Activated CD4-positive, alpha-beta T cell treated with anti-CD3 and anti-CD28 coated beads for 4 hours (primary cell): ENCODE data around the gene AKAP14.
"Not testable (repeated sequence)": the region's sequence is repeated elsewhere in the genome, so short reads cannot be mapped to it uniquely, and the experiment has no call there.

Experiments used
- DNase-seq, 2 donors: peaks; one replicate each; pipeline ENCODE4 v3.0.0-alpha.2; 2020

Gene AKAP14

GRCh38 chrX:119935215-119935874 is 39.7 kb downstream of the AKAP14 start:
- no peak for DNase-seq

GRCh38 chrX:119941336-119941735 is 45.6 kb downstream of the AKAP14 start:
- no peak for DNase-seq

GRCh38 chrX:119942173-119942819 is 46.6 kb downstream of the AKAP14 start:
- DNase-seq, result no peak

GRCh38 chrX:119942831-119943184 is 47.1 kb downstream of the AKAP14 start:
- no peak for DNase-seq

GRCh38 chrX:119943185-119943988 is 47.7 kb downstream of the AKAP14 start, which contains the start of gene NKAP:
TSS of gene NKAP (minus strand) at chrX:119943751. CDS start at chrX:119943605, 146 bp downstream.
- DNase-seq, result peak; percentile 67 to 77

- no peak for DNase-seq
Observed at GRCh38 chrX:119945481-119945880, 49.8 kb downstream of the AKAP14 start.

- DNase-seq, result no peak
Observed at GRCh38 chrX:119948381-119948780, 52.7 kb downstream of the AKAP14 start.

GRCh38 chrX:119954374-119954773 is 58.7 kb downstream of the AKAP14 start:
- no peak for DNase-seq

- not testable (repeated sequence) for DNase-seq
Observed at GRCh38 chrX:119955807-119956570, 60.3 kb downstream of the AKAP14 start.

- no peak for DNase-seq
Observed at GRCh38 chrX:119960625-119961024, 64.9 kb downstream of the AKAP14 start.

GRCh38 chrX:119966837-119967236 is 71.1 kb downstream of the AKAP14 start:
- DNase-seq, result not testable (repeated sequence)
